22Rv1 (cell line): ENCODE results near the gene CYP39A1.

Experiments
- H3K27ac ChIP-seq: fragments of 450-650 bp; 2 replicates; pipeline ENCODE4 v1.5.1; 2017
- CTCF ChIP-seq: fragments of 450-650 bp; IDR thresholded peaks from 2 replicates; pipeline ENCODE4 v1.5.1; 2017; ENCODE audit warnings: mild to moderate bottlenecking
- ZFX ChIP-seq: fragments of 450-650 bp; IDR thresholded peaks from 2 replicates; pipeline ENCODE4 v1.6.1; 2017; ENCODE audit warnings: antibody characterized with exemption, borderline replicate concordance

Gene CYP39A1

GRCh38 chr6:46688117-46688965 lies 35.7 kb upstream of the CYP39A1 start:
- TF ChIP-seq ZFX, result no peak
- no peak for TF ChIP-seq CTCF
- H3K27ac ChIP-seq, result no peak overlapping the region

GRCh38 chr6:46687619-46688097 lies 35.0 kb upstream of the CYP39A1 start, which contains the start of gene TDRD6:
Gene TDRD6 (plus strand): TSS chr6:46687885. CDS start chr6:46688129, 244 bp downstream.
- H3K27ac ChIP-seq, result no peak within 1 kb of the TSS
- no peak for TF ChIP-seq ZFX
- TF ChIP-seq CTCF, result no peak

- TF ChIP-seq CTCF (no peak), ZFX (no peak)
- H3K27ac ChIP-seq, result no peak overlapping the region
Observed at GRCh38 chr6:46684771-46685170, 32.2 kb upstream of the CYP39A1 start.

GRCh38 chr6:46677314-46677654 lies 24.7 kb upstream of the CYP39A1 start:
- TF ChIP-seq CTCF, result peak; percentile 62
- no peak for TF ChIP-seq ZFX
- H3K27ac ChIP-seq, result no peak overlapping the region

- no peak overlapping the region for H3K27ac ChIP-seq
- TF ChIP-seq CTCF, result no peak
- no peak for TF ChIP-seq ZFX
Observed at GRCh38 chr6:46676604-46677313, 24.1 kb upstream of the CYP39A1 start.

GRCh38 chr6:46674410-46674809 lies 21.8 kb upstream of the CYP39A1 start:
- no peak overlapping the region for H3K27ac ChIP-seq
- TF ChIP-seq ZFX (no peak), CTCF (no peak)

GRCh38 chr6:46667377-46667776 lies 14.8 kb upstream of the CYP39A1 start:
- TF ChIP-seq CTCF (no peak), ZFX (no peak)
- H3K27ac ChIP-seq, result no peak overlapping the region
